Lung (tissue), 12 donors: ENCODE results near the gene TK2. TPM values are rescaled to one million over a fixed set of nuclear protein-coding genes. Genes with fewer than 3 reads are reported as not detected.

ENCODE experiments used
- ATAC-seq: fragments of 200-7000 bp; cut with Tn5 transposase; one replicate; pipeline ENCODE4 v1.9.1; 2020; ENCODE audit warnings: moderate number of reproducible peaks; ENCODE audit not compliant: insufficient read depth, low FRiP score
- DNase-seq, 3 donors: peaks; one replicate each; pipeline ENCODE4 v3.0.0-alpha.2; 2013 to 2017
- H3K27ac ChIP-seq, 2 donors: one replicate each; pipeline ENCODE4 v1.5.1; 2013; ENCODE audit warnings: mild to moderate bottlenecking in 2 of 2, moderate library complexity in 2 of 2, control low read depth in 1 of 2, inconsistent platforms in 1 of 2, low read depth in 1 of 2, low read length in 1 of 2
- H3K27me3 ChIP-seq, 3 donors: one replicate each; pipeline ENCODE4 v1.5.1; 2013; ENCODE audit warnings: low read length in 2 of 3; ENCODE audit not compliant: control insufficient read depth in 3 of 3, insufficient read depth in 3 of 3
- H3K36me3 ChIP-seq, 4 donors: one replicate each; pipeline ENCODE4 v1.5.1; 2013; ENCODE audit warnings: low read length in 4 of 4, mild to moderate bottlenecking in 1 of 4, moderate library complexity in 1 of 4; ENCODE audit not compliant: control insufficient read depth in 4 of 4, insufficient read depth in 4 of 4
- H3K4me1 ChIP-seq, 5 donors: one replicate each; pipeline ENCODE4 v1.5.1; 2013; ENCODE audit warnings: low read length in 5 of 5, mild to moderate bottlenecking in 2 of 5, moderate library complexity in 1 of 5; ENCODE audit not compliant: control insufficient read depth in 5 of 5, insufficient read depth in 5 of 5
- H3K4me3 ChIP-seq: one replicate; pipeline ENCODE4 v1.5.1; 2013; ENCODE audit warnings: mild to moderate bottlenecking, control low read depth, moderate library complexity
- H3K9ac ChIP-seq, 2 donors: one replicate each; pipeline ENCODE4 v1.5.1; 2013; ENCODE audit warnings: low read length in 2 of 2, control low read depth in 1 of 2; ENCODE audit not compliant: insufficient read depth in 1 of 2
- H3K9me3 ChIP-seq, 4 donors: one replicate each; pipeline ENCODE4 v1.5.1; 2013; ENCODE audit warnings: low read length in 3 of 4, mild to moderate bottlenecking in 1 of 4, moderate library complexity in 1 of 4; ENCODE audit not compliant: control insufficient read depth in 4 of 4, insufficient read depth in 3 of 4
- WGBS, 2 donors: extraction: QIAGEN DNeasy Blood & Tissue Kit; methylation state at CpG; one replicate each; pipeline ENCODE4 v1.1.7; 2013; 5-methylcytosine and 5-hydroxymethylcytosine counted together
- polyA plus RNA-seq, 2 donors: library from polyadenylated mRNA; stranded (reverse); fragments of 200-250 nt; gene quantifications; one replicate each; pipeline ENCODE4 v1.2.1, GENCODE V29; 2013
- total RNA-seq, 2 donors: library from RNA; depleted of rRNA in 1 of 2; stranded (reverse); fragments of >200 nt in 1 of 2; gene quantifications; one replicate each; pipeline ENCODE4 v1.2.1, GENCODE V29; 2014 to 2021
- TF ChIP-seq, protein P1 (sequence below): IDR thresholded peaks from 2 replicates; pipeline ENCODE4 v1.5.1; 2012; ENCODE audit warnings: mild to moderate bottlenecking; ENCODE audit errors: control extremely low read depth, extremely low read depth
- donor health status: control.
- donor health status: control.
- donor health status: Bipolar disorder and iron deficiency.
- donor health status: healthy.
- donor health status: DM: yes; HTN: yes; CAD: no.

Gene TK2
- total and polyA plus RNA-seq, 4 donors = 13.1 to 37.7 (median 25.0) TPM

DNA sequence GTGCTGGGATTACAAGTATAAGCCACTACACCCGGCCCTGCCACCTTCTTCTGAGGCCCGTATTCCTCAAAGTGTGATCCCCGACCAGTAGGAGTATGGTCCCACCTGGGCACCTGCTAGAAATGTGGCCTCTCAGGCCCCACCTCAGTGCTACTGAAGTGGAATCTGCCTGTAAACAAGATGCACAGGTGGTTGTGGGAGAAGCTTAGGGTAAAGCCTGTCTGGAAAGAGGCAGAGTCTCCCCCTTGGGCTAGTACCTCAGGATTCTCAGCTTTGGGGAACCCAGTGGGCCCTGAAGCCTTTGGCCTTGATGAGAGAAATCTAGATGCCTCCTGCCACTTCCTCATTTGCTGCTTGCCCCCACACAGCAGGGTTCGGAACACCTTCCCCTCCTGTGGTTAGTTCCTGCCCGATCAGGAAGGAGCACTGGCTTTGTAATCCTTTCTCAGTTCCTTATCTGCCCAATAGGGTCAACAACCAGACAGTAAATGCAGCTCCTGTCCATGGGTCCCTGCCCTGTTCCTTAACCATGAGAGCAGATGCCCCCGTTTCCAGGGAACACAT, 25.2 kb downstream of the TK2 start:
- DNase-seq = no peak
- 26 to 52% methylated on average over 6 of the region's 6 CpGs for WGBS, 2 donors
- ATAC-seq = no peak
- Histone ChIP-seq H3K27me3 (no peaks in the 10 kb centered on the region), H3K27ac (peak overlapping the region in 1 of 2 donors; percentile 71), H3K4me3 (no peak overlapping the region), H3K9ac (no peak overlapping the region), H3K36me3 (peaks cover 4 to 35% (median 19%) of the 10 kb centered on the region in 4 donors), H3K4me1 (peaks cover 0 to 25% (median 0%) of the 10 kb centered on the region in 5 donors), H3K9me3 (no peaks in the 10 kb centered on the region)
- TF ChIP-seq, protein P1, sequence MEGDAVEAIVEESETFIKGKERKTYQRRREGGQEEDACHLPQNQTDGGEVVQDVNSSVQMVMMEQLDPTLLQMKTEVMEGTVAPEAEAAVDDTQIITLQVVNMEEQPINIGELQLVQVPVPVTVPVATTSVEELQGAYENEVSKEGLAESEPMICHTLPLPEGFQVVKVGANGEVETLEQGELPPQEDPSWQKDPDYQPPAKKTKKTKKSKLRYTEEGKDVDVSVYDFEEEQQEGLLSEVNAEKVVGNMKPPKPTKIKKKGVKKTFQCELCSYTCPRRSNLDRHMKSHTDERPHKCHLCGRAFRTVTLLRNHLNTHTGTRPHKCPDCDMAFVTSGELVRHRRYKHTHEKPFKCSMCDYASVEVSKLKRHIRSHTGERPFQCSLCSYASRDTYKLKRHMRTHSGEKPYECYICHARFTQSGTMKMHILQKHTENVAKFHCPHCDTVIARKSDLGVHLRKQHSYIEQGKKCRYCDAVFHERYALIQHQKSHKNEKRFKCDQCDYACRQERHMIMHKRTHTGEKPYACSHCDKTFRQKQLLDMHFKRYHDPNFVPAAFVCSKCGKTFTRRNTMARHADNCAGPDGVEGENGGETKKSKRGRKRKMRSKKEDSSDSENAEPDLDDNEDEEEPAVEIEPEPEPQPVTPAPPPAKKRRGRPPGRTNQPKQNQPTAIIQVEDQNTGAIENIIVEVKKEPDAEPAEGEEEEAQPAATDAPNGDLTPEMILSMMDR = no peak

DNA sequence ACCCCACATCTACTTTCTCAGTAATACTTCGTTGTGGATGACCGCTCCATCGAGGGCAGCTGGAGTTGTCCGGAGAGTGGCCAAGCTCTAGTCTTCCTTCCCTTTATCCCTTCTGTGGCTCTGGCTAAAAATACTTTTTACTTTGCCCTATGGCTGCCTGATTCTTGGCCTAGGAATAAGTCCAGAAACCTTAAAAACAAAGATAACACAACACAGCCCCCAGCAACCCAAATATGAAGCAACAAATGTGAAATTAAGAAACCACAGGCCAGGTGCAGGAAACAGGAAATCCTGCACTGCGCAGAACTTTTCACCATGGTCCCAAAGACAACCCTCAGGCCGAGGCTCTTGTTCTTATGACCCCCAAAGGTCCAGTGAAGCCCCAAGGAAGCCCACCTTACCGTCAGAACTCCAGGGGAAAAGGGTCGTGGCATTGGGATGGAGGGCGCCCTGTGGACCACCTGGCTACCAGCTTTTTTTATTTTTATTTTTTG, 26.0 kb downstream of the TK2 start:
- no peak overlapping the region for H3K9ac ChIP-seq
- H3K27ac ChIP-seq = peak overlapping the region in 1 of 2 donors; percentile 66
- H3K36me3 ChIP-seq = peaks cover 4 to 27% (median 11%) of the 10 kb centered on the region in 4 donors
- no peaks in the 10 kb centered on the region for H3K27me3 ChIP-seq
- H3K9me3 ChIP-seq = no peaks in the 10 kb centered on the region
- WGBS, 2 donors = 25 to 52% methylated on average over 9 of the region's 9 CpGs
- H3K4me1 ChIP-seq = peaks cover 0 to 28% (median 0%) of the 10 kb centered on the region in 5 donors
- H3K4me3 ChIP-seq = no peak overlapping the region
- TF ChIP-seq, protein P1 = no peak
- ATAC-seq = no peak
- DNase-seq = no peak

DNA sequence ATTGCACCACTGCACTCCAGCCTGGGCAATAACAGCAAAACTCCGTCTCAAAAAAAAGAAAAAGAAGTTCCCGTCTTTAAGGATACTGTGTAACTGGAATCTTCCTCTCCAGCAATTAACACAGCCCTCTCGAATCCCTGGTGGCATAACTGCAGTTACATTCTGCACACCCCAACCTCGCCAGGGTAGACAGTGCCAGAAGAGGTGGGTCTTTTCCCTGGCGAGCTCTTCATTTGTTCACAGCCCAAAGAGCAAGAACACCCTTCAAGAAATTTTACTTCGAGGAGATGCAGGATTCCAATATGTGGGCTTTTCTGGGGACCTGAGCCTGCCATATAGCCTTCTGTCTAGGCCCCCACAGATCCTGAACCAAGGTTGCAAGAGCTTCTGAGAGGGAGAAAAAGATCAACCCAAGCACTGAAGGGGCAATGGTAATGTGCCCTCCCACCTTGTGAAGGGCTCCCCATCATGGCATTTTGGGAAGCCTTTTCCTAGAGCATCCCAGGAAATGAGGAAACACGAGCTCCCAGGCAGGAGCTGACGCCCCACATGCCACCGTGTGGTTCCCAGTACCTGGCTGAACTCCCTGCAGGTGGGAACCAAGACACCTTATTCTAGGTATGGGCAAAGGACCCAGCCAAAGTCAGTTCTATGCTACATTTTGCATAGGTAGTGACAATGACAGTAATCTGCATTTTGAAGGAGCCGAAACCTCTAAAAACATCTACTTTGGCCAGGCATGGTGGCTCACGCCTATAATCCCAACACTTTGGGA, 26.9 kb downstream of the TK2 start:
- H3K36me3 ChIP-seq = peaks cover 0 to 21% (median 5%) of the 10 kb centered on the region in 4 donors
- TF ChIP-seq, protein P1 = no peak
- DNase-seq (no peak), ATAC-seq (no peak)
- 62 to 79% methylated on average over 11 of the region's 11 CpGs for WGBS, 2 donors
- H3K27ac ChIP-seq = peak overlapping the region in 1 of 2 donors; percentile 58
- H3K4me3 ChIP-seq = no peak overlapping the region
- no peak overlapping the region for H3K9ac ChIP-seq
- peaks cover 0 to 28% (median under 1%) of the 10 kb centered on the region in 5 donors for H3K4me1 ChIP-seq
- H3K9me3 ChIP-seq = no peaks in the 10 kb centered on the region
- no peaks in the 10 kb centered on the region for H3K27me3 ChIP-seq
